ENCODE results near the gene HNRNPUL1.
A peak's percentile ranks its signal among the peaks of the same experiment; 100 is the strongest.

The HNRNPUL1 gene

GRCh38 chr19:41325947-41326706 lies 62.0 kb downstream of the HNRNPUL1 start:
- H4K20me1 ChIP-seq (ENCODE audit: insufficient read depth, low read length), result no peaks in the 10 kb centered on the region
- H3K4me2 ChIP-seq (ENCODE audit: low read depth, low read length), result no peak overlapping the region; the same call in 1 of the 2 replicates
- H3K4me1 ChIP-seq (ENCODE audit: low read length), result peaks cover 18% of the 10 kb centered on the region
- peaks cover 28% of the 10 kb centered on the region for H3F3A ChIP-seq (ENCODE audit: insufficient read depth, low read length)
- no peaks in the 10 kb centered on the region for H3K27me3 ChIP-seq (replicated peaks; ENCODE audit: insufficient read depth, low read length)
- H3K9me2 ChIP-seq (replicated peaks; ENCODE audit: insufficient read depth, low read length), result no peaks in the 10 kb centered on the region
- TF ChIP-seq EZH2phosphoT487 (IDR thresholded peaks at IDR 0.05; ENCODE audit: low read length), result no peak
- no peak for TF ChIP-seq EZH2 (optimal IDR thresholded peaks at IDR 0.05; ENCODE audit: low read depth, low read length)
- TF ChIP-seq CTCF (IDR thresholded peaks at IDR 0.05; ENCODE audit: low read length), result no peak
- H3K9ac ChIP-seq (ENCODE audit: low read length), result no peak overlapping the region
- H3K27ac ChIP-seq (ENCODE audit: low read length), result no peak overlapping the region
- H3K79me2 ChIP-seq (ENCODE audit: low read length), result peaks cover 3% of the 10 kb centered on the region; the same call in 1 of the 2 replicates
- no peak overlapping the region for H2AFZ ChIP-seq (ENCODE audit: low read length)
- H3K36me3 ChIP-seq (replicated peaks; ENCODE audit: insufficient read depth, low read length), result no peaks in the 10 kb centered on the region
- DNase-seq, result no peak
- H3K4me3 ChIP-seq (ENCODE audit: low read length), result no peak overlapping the region
- no peaks in the 10 kb centered on the region for H3K9me3 ChIP-seq (replicated peaks; ENCODE audit: insufficient read depth, low read length)

DNA sequence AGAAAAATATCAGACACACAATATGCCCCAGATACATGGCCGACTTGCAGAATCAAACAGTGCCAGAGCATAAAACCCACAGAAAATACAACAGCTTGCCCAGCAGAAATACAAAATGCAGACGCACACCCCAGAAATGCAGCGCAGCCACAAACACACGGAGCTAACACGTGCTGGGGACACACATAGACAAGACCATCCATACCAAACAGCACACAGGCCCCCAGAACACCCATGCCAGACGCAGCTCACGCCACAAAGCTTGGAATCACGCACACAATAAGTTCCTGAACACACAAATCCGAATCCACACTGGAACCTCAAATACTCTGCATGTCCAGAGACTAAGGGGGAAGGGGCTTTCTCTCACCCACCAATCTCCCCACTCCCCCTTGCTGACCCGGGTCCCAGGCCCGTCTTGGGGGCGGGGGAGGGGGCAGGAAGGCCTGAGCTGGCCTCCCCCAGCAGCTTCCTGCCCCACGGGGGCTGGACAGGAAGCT lies 63.0 kb downstream of the HNRNPUL1 start:
- peak; percentile 37 for DNase-seq
- no peaks in the 10 kb centered on the region for H3K27me3 ChIP-seq (replicated peaks; ENCODE audit: insufficient read depth, low read length)
- H3K79me2 ChIP-seq (ENCODE audit: low read length), result peaks cover 3% of the 10 kb centered on the region; the same call in 1 of the 2 replicates
- no peak for TF ChIP-seq EZH2 (optimal IDR thresholded peaks at IDR 0.05; ENCODE audit: low read depth, low read length)
- no peak for TF ChIP-seq EZH2phosphoT487 (IDR thresholded peaks at IDR 0.05; ENCODE audit: low read length)
- no peak for TF ChIP-seq CTCF (IDR thresholded peaks at IDR 0.05; ENCODE audit: low read length)
- H3K9me3 ChIP-seq (replicated peaks; ENCODE audit: insufficient read depth, low read length), result no peaks in the 10 kb centered on the region
- H3K36me3 ChIP-seq (replicated peaks; ENCODE audit: insufficient read depth, low read length), result no peaks in the 10 kb centered on the region
- peaks cover 28% of the 10 kb centered on the region for H3F3A ChIP-seq (ENCODE audit: insufficient read depth, low read length)
- H3K4me1 ChIP-seq (ENCODE audit: low read length), result peaks cover 18% of the 10 kb centered on the region
- peak overlapping the region; percentile 75 for H3K27ac ChIP-seq (ENCODE audit: low read length)
- peak overlapping the region; percentile 73 for H3K9ac ChIP-seq (ENCODE audit: low read length)
- H3K4me2 ChIP-seq (ENCODE audit: low read depth, low read length), result peak overlapping the region; percentile 93
- peak overlapping the region; percentile 60 for H3K4me3 ChIP-seq (ENCODE audit: low read length)
- H2AFZ ChIP-seq (ENCODE audit: low read length), result peak overlapping the region; percentile 32
- no peaks in the 10 kb centered on the region for H4K20me1 ChIP-seq (ENCODE audit: insufficient read depth, low read length)
- H3K9me2 ChIP-seq (replicated peaks; ENCODE audit: insufficient read depth, low read length), result no peaks in the 10 kb centered on the region

DNA sequence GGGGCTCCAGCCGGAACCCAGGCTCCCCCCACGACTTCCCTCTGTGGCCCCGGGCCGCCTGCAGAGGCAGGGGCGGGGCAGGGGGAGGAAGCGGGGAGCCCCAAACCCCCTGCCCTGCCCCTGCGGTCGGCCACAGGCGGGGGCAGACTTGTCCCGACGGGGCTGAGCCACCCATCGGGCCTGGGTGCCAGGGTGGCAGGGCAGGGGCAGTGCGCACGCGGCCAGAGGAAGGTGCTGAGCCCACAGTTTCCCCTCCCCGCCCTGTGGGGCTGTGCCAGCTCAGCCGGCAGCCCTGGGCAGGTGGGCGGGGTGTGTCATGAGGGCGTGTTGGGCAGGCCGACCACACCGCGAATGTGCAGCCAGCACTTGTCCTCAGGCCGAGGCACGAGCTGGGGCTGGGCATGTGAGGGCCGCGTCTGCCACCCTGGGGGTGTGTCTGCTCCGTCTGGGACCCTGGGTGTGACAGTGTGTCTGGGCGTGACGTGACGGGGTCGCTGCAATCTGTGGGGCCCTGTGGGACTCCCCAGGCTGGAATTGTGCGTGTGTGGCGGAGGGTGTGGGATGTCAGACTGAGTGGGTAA lies 63.5 kb downstream of the HNRNPUL1 start:
- no peaks in the 10 kb centered on the region for H4K20me1 ChIP-seq (ENCODE audit: insufficient read depth, low read length)
- H3K27ac ChIP-seq (ENCODE audit: low read length), result peak overlapping the region; percentile 75
- peak overlapping the region; percentile 60 for H3K4me3 ChIP-seq (ENCODE audit: low read length)
- H3K27me3 ChIP-seq (replicated peaks; ENCODE audit: insufficient read depth, low read length), result no peaks in the 10 kb centered on the region
- peaks cover 3% of the 10 kb centered on the region; the same call in 1 of the 2 replicates for H3K79me2 ChIP-seq (ENCODE audit: low read length)
- peak overlapping the region; percentile 73 for H3K9ac ChIP-seq (ENCODE audit: low read length)
- peak overlapping the region; percentile 93 for H3K4me2 ChIP-seq (ENCODE audit: low read depth, low read length)
- no peaks in the 10 kb centered on the region for H3K36me3 ChIP-seq (replicated peaks; ENCODE audit: insufficient read depth, low read length)
- peak; percentile 95 for DNase-seq
- peak overlapping the region; percentile 37 for H2AFZ ChIP-seq (ENCODE audit: low read length)
- peaks cover 18% of the 10 kb centered on the region for H3K4me1 ChIP-seq (ENCODE audit: low read length)
- no peaks in the 10 kb centered on the region for H3K9me2 ChIP-seq (replicated peaks; ENCODE audit: insufficient read depth, low read length)
- peaks cover 28% of the 10 kb centered on the region for H3F3A ChIP-seq (ENCODE audit: insufficient read depth, low read length)
- no peak for TF ChIP-seq EZH2 (optimal IDR thresholded peaks at IDR 0.05; ENCODE audit: low read depth, low read length)
- H3K9me3 ChIP-seq (replicated peaks; ENCODE audit: insufficient read depth, low read length), result no peaks in the 10 kb centered on the region

Data from MM.1S (cell line).